ENCODE measurements around the gene ST6GALNAC1.

Gene ST6GALNAC1, protein sequence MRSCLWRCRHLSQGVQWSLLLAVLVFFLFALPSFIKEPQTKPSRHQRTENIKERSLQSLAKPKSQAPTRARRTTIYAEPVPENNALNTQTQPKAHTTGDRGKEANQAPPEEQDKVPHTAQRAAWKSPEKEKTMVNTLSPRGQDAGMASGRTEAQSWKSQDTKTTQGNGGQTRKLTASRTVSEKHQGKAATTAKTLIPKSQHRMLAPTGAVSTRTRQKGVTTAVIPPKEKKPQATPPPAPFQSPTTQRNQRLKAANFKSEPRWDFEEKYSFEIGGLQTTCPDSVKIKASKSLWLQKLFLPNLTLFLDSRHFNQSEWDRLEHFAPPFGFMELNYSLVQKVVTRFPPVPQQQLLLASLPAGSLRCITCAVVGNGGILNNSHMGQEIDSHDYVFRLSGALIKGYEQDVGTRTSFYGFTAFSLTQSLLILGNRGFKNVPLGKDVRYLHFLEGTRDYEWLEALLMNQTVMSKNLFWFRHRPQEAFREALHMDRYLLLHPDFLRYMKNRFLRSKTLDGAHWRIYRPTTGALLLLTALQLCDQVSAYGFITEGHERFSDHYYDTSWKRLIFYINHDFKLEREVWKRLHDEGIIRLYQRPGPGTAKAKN

DNA sequence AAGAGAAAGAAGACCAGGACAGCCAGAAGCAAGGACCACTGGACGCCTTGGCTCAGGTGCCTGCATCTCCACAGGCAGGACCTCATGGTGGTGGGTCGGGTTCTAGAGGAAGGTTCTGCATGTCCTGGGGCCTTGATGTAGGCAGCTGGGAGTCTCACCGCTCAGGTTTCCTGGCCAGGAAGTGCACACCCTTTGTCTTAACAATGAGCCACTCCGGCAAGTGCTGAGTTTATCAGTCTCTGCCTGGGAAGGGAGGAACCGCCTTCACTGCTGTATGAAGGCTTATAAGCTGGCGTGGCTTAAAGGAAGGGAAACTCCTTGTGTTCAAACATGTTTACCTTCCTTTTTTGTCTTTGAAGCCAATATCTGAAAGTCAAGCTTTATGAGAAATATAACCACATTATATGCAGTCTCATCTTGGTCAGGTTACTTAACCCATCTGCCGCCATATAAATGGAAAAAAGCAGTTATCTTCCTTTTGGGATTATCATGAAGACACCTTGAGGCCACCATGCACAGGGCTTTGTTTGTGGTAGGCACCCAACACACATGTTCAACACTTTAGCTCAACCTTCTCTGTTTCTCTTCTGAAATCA, at the start of gene ST6GALNAC1:
Gene ST6GALNAC1, minus strand, starts transcription at position 205 of the 596 bp plus-strand sequence. Its CDS starts 119 bp downstream, at position 86.
- DNase-seq (ENCODE audit: low read depth), result no peak

DNA sequence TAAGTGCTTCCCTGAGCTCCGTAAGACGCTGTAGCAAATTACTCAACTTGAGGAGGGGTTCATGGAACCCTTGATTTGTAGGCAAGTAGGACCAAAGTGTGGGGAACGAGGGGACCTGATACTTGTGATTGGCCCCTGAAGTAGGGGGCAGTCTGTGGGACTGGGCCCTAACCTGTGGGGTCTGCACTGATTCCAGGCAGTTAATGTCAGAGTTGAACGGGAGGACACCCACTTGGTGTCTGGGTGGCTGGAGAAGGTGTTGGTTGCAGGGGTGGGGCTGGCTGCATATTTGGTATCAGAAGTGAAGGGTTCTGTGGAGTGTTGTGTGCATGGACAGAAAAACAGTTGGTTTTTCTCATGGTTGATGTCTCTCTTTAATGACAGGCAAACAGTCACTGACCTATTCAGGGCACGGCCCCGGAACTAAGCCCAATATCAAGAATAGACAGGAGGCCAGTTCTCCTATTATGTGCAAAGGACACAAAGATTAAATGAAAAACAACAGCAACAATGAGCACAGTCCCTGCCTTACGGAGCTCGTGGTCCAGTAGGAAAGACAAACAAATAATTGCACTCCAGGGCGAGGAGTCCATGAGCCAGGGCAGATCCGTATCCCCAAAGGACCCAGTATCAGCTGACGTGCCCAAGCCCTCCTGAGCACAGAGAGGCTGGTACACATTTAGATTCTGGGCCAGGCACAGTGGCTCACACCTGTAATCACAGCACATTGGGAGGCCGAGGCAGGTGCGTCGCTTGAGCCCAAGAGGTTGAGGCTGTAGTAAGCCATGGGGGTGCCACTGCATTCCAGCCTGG, 48.0 kb upstream of the ST6GALNAC1 start:
- no peak for DNase-seq (ENCODE audit: low read depth)

DNA sequence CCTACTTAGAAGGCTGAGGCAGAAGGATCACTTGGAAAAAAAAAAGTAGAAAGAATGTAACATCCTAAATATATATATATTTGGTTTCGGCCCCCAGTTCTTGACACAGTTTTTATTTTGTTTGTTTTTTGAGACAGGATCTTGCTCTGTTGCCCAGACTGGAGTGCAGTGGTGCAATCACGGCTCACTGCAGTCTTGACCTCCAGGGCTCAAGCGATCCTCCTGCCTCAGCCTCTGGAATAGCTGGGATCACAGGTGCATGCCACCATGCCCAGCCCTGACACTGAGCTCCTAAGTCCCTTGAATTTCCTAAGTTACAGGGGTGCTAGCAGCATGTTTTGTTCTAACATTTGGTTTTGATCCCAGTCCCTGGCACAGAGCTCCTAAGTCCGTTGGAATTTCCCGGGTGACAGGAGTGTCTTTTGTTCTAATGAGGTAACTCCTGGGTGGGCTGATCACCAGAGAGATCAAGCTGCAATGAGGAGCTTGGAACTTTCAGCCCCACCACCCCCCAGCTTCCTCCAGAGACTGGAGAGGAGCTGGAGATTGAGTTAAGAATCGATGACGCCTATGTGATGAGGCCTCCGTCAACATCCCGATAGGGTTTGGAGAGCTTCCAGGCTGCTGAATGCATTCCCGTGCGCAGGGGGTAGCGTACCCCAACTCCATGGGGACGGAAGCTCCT, 47.2 kb upstream of the ST6GALNAC1 start:
- DNase-seq (ENCODE audit: low read depth), result no peak

DNA sequence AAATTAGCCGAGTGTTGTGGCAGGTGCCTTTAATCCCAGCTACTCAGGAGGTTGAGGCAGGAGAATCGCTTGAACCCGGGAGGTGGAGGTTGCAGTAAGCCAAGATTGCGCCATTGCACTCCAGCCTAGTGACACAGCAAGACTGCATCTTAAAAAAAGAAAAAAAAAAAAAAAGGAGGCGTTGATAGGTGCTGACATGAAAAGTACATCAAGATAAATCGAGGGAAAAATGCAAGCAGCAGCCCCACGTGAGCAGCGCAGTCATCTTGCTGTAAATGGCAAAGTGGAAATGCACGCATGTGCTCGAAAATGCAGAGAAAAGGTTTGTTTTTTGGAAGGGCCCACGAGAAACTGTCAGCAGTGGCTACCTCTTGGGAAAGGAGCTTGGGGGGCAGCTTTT, 46.3 kb upstream of the ST6GALNAC1 start:
- no peak for DNase-seq (ENCODE audit: low read depth)

DNA sequence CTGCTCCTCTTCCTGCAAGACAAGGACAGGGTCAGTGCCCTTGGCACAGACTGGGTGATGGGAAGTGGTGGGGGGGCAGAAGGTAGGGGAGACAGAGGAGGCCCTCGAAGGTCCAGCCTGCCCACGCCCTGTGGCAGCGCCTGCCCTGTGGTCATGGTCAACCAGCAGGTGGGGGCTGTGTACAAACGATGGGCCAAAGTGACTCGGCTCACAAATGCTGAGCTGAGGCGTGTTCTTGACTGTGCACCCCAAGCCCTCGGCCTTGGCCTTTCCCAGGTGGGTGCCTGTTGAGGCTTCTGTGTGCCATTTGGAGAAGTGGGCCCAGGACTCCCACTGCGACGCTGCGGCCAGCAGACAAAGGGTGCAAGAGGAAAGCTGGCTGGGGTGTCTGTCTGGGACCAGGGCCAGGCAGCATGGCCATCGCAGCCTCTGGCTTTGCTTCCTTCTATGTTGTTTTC, 44.6 kb upstream of the ST6GALNAC1 start:
- DNase-seq (ENCODE audit: low read depth), result no peak

DNA sequence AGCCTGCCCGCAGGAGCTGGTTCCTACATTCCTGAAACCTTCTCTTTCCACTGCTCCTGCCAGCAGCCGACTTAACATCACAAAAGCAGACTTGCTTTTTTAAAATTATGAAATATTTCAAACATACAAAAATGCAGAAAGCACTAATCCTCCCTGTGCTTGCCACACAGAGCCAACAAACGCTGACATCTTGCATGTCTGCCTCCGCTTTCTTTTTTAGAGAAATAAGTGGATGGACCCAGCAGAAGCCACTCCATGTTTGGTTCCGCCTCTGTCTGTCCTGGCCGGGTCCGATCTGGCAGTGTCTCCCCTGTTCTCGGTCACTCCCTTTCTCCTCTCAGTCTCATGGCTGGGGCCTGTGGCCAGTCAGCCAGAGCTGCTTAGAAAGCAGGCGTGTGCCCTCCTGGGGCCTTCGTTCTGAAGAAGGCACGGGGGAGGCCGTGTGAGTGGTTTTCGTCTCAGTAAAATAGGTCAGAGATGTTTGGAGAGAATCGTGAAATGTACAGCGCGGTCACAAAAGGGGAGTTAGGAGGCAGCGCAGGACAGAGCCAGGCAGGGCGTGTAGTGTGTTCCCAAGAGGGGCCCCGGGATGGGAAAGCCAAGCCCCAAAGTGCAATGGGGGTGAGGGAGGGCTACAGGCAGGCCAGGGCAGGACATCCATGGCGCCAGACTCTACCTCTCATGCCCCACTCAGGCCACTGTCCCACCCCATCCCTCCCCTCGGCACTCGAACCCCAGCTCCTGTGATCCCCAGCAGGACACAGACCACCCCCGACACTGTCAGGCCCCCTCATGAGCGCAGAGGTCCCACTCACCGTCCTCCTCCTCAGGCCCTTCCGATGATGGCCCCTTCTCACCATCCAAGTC, 44.0 kb upstream of the ST6GALNAC1 start:
- DNase-seq (ENCODE audit: low read depth), result no peak

DNA sequence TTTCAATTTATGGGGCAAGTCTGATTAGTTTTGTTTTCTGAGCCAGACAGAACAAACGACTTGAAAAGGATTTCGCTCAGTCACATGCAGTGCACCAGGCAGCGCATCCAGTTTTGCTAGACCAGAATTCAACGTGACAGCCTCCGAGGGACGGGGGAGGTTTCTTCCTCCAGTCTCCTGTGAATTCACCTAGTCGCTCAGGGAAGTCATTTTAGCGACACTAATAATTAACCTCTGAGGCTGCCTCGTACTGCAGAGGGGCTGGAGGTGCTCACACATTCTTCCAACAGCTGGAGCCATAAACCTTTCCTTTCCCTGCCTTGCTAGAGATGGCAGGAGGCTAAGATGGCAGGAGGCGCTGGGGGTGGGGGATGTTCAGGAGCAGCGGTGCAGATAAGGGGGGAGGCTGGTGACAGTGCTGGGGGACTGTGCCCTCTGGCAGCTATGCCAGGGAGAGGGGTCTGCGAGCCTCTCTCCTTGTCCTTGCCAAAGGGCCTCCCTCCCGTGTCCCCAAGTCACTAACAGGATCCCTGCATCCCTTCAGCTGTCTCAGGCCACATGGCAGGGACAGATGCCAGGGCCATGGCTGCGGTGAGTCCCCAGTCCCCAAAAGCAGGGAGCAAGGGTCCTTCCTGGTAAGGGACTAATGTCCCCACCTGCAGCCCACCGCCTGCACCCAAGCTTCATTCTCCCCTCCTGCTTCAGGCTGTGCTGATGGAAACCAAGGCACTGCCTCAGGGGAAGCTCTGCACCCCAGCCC, 43.2 kb upstream of the ST6GALNAC1 start:
- no peak for DNase-seq (ENCODE audit: low read depth)

DNA sequence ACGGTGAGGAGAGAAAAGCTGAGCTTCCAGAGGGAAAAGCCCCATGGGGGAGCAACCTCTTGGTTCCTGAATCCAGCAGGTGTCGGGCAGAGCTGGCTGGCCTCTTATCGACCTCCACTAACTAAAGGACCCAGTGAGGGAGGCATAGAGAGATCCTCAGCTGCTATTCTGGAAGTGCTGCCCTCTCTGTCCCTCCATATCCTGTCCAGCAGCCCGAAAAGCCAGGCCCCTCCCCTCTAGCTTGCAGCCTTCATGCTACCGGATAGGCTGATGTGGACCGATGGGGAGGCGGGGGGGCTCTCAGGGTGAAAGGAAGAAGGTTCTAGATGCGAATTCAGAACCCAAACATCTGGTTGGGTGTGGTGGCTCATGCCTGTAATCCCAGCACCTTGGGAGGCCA, 42.3 kb upstream of the ST6GALNAC1 start:
- no peak for DNase-seq (ENCODE audit: low read depth)

DNA sequence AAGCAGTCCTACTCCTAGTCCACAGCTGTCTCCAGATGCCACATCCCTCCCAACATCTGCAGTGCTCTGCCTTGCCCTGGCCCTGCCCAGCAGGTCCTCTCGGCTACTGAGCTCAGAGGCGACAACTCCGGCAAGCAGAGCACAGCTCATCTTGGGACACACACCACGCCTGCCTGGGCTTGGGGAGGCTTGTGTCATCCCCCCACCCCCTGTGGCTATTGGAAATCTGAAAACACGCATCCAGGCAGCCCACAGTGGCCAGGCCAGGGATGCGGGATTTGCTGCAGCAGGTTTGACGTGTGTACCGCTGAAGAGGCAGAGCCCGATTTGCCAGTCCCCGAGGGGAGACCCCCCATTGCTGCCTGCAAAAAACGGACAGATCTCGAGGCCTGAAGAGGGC, 41.8 kb upstream of the ST6GALNAC1 start:
- no peak for DNase-seq (ENCODE audit: low read depth)

DNA sequence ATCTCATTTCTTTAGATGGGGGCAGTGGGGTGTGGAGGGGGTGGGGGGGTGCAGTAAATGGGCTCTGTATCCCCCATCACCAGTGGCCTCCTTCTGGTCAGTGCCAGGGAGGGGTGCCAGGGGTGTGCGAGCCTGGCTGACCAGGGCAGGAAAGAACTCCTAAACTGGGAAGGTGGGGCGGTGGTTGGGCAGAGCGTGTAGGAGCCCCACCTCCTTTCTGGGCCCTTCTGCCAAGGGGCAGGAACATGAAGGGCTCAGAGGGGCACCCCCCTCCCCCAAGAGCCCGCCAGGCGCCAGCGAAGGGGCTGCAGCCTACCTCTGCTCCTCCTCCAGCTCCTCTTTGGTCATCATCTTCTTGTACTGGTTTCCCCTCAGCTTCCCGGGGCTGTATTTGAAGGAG, 41.2 kb upstream of the ST6GALNAC1 start:
- DNase-seq (ENCODE audit: low read depth), result no peak

DNA sequence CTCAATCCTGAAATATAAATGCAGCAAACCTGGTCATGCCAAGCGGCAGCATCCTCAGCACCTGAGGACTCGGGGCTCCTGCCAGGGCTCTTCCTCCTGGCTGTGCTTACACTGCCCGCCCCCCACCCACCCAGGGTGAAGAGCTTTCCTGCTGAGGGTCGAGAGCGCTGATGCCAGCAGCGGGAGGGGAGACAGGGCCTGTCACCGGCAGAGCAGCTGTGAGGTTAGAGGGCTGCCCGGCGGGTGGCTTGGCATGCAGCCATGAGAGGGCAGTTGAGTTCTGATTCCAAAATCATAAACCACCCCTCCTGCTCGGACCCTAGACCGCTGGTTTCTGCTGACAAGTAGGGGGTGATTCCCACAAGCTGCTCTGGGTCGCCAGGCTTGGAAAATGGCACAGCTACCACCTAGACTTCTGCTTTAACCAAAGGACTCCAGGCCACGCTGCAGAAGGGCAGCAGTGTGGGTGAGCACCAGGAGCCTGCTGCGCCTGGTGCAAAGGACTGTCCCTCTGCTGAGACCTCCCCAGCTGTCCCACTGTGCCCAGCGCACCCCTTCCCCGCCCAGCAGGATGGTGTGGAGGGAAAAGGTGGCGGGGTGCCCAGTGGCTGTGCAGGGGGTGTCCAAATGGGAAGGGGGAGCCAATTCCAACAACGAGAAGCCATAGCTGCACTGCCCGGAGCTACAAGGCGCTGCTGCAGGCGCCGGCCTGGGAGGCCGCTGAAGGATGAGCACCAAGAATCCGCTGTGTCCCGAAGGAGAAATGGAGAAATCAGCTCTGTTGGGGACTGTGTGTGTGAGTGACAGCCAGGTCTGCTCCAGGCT, 40.6 kb upstream of the ST6GALNAC1 start:
- no peak for DNase-seq (ENCODE audit: low read depth)

DNA sequence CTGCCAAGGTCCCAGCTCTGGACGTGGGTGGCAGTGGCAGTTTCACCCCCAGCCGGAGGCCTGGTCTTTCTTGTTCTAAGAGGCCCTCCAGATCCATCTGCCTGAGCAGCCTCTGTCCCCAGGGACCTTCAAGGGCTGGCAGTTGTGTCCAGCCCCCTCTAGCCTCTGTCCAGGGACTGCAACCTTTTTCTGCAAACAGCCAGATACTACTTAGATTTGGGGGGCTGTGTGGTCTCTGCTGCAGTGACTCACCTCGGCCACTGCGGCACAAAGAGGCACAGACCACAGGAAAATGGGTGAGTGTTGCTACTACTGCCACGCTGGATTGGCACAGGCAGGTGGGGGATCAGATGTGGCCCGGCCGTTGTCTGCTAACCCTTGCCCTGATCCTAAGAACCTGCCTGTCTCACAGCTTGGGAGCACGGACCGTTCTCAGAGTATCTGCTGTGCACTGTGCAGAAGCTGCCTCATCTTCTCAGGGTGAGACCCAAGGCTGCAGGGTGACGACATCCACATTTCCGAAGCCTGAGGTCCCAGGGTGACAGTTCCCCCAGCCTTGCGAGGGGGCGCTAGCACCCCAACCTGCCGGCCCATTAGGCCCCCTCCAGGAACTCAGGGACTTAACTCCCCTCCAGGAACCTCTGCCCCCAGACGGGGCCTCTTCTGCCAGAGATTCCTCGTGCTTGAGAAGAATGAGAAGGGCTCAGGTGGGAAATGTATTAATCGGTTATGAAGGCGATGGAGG, 39.6 kb upstream of the ST6GALNAC1 start:
- no peak for DNase-seq (ENCODE audit: low read depth)

DNA sequence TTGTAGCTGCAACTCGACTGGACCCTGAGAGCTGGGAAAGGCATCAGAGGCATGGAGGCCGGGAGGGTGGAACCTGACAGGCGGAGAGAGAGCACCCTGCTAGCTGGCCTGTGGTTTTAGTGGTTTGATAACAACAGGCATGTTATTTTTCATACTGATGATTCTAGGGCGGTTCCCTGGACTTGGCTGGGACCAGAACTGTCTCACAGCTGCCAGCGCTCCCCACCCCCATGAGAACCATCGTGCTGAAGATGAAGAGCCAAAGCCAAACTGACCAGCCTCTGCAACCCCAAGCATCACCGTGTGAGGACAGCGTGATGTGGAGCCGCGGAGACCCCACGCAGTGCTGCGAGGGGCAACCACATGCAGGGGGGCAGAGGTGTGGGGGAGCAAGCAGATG, 38.7 kb upstream of the ST6GALNAC1 start:
- DNase-seq (ENCODE audit: low read depth), result peak; percentile 59

DNA sequence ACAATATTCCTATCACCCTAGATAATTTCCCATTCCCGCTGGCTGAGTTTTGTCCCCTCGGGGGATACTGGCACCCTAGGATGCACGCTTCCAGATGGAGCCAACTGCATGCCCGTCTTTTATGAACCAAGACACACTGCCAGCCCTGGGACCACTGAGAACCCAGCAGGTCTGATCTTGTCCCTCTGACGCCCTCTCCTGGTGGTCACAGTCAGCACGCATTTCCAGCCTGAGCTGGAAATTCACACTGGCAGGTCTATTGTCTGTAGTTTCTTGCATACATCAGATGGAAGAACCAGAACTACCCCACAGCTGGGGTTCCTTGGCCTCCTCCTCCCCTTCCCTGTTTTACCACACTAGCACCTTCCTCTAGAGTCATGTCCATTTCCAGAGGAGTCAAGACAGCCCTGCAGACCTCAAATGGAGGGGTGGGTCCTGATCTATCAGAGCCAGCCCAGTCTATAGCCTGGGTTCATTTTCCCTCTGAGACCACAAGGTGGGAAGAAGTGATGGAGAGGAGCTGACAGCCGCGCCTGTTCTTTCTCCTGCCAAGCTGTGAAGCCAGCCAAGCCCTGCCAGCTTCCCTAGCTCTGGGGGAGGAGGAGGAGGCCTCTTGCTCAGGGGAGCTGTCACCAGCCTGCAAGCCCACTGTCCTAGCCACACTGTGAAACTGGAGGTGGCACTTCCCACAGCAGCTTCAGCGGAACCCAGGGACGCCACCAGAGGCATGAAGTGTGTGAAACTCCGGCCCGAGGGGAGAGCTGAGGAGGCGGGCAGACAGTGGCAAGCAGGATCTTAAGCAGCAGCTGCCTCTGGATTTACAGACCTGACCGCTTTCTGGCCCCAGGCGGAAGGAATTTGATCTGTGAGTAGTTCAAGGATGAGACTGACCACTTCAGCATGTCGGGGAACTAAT, 37.9 kb upstream of the ST6GALNAC1 start:
- DNase-seq (ENCODE audit: low read depth), result no peak

DNA sequence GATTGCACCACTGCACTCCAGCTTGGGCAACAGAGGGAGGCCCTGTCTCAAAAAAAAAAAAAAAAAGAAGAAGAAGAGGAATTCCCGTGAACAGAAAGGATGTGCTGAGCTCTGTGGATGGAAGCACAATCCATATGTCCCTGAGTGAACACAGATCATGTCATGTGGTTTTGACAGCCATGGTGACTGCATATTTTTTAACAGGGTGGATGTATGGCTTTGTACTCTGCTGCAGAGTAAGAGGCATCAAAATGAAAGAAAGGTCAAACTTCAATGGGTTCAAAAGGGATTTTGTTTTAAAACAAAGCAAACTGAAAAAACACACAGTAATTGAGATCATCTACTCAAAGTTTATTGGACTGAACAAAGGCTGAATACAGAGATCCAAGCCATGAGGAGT, 35.7 kb upstream of the ST6GALNAC1 start:
- DNase-seq (ENCODE audit: low read depth), result no peak

DNA sequence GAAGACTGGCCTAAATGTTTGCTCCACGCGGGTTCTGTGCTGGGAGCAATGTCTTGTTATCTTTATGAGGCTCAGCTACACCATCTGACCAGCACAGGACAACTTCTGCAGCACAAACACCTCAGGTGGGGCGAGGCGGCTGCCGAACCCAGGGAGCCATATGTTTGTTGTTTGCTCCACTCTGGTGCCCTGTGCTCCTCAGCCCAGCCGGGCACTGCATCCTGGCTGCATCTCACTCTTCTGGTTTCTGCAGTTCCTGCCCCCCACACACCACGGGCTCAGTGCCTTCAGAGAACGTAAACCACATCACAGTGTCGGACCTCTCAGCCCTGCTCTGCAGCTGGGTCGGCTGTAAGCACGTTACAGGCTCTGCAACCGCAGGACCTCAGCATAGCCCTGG, 34.8 kb upstream of the ST6GALNAC1 start:
- no peak for DNase-seq (ENCODE audit: low read depth)

DNA sequence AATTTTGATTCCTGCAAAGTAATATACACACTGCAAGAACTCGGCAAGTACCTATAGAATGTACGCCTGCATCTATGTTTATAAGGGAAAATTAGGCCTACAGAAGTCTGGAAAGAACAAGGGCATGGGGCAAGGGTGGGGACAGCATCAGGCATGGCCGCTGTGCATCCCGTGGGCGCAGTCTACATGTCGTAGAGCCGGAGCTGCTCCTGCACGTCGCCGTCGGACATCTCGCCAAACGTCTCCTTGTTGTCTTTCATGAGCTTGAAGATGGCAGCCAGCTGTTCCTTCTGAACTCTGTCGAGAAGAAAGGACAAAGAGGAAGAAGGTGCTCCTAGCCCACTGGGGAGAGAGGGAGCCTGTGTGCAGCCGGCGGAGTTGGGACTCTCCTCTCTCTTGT, 33.8 kb upstream of the ST6GALNAC1 start:
- DNase-seq (ENCODE audit: low read depth), result no peak

All from non-pigmented ciliary epithelial cell (primary cell).